ENCODE data around the gene TRRAP.

The TRRAP gene

GRCh38 chr7:98956469-98956868 is 78.1 kb downstream of the TRRAP start:
- DNase-seq, result no peak

GRCh38 chr7:98956937-98957336 is 78.6 kb downstream of the TRRAP start:
- DNase-seq, result no peak

DNA sequence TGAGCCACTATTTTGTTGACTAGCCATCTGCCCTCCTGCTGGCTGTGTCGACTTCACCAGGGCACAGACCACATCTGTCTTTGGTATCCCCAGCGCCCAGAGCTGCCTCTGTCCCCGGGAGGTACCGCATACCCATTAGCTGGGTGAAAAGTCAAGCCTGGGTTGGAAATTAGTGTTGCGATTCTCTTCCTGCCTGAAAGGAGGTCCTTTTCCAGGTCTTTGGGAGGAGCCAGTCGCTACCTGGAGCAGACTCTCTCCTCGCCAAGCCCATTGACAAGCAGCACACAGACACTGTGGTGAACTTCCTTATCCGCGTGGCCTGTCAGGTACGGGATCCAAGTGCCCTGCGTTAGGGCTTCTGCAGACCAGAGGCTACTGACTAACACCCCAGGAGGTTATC is 79.4 kb downstream of the TRRAP start:
- DNase-seq, result no peak

DNA sequence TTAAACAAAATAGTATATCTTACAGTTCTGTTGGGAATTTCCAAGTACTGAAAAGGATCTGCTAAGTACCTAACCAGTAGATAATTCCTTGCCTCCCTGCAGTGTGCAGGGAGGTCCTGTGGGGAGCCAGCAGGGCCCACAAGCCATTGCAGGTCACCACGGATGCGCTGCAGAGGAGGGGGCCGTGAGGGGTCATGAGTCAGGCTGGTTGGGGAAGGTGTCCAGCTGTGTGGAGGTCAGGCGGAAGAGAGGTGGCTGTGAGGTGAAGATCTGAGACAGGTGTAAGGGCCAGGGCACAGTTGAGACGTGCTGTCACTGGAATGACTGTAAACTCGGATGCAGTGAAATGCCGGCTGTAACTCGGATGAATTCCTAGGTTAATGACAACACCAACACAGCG is 80.6 kb downstream of the TRRAP start:
- no peak for DNase-seq

GRCh38 chr7:98963305-98963704 is 85.0 kb downstream of the TRRAP start:
- no peak for DNase-seq

GRCh38 chr7:98964596-98964995 is 86.3 kb downstream of the TRRAP start:
- no peak for DNase-seq

- DNase-seq, result no peak
These were observed 90.3 kb downstream of the TRRAP start for GRCh38 chr7:98968621-98969020.

GRCh38 chr7:98969386-98969785 is 91.1 kb downstream of the TRRAP start:
- no peak for DNase-seq

- no peak for DNase-seq
These were observed 91.8 kb downstream of the TRRAP start for GRCh38 chr7:98970016-98970615.

GRCh38 chr7:98970805-98971204 is 92.5 kb downstream of the TRRAP start:
- DNase-seq, result no peak

DNA sequence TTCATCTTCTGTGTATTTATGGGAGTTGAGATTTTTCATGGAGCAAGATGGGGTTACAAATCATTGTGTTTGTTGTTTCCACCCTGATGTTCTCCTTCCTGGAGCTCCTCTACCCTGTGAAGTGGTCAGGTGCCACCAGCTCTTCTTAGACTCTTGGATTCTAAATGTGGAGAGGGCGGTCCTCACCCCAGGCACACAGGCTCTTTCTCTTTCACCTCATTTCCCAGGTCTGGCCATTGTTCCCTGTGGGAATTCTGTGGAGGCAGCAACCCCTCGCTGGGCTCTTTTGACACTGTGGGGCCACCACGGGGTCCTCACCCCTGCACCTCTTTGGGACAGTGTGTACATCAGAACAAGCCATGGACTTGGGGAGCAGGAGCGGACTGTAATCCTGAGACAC is 95.9 kb downstream of the TRRAP start:
- DNase-seq, result no peak

DNA sequence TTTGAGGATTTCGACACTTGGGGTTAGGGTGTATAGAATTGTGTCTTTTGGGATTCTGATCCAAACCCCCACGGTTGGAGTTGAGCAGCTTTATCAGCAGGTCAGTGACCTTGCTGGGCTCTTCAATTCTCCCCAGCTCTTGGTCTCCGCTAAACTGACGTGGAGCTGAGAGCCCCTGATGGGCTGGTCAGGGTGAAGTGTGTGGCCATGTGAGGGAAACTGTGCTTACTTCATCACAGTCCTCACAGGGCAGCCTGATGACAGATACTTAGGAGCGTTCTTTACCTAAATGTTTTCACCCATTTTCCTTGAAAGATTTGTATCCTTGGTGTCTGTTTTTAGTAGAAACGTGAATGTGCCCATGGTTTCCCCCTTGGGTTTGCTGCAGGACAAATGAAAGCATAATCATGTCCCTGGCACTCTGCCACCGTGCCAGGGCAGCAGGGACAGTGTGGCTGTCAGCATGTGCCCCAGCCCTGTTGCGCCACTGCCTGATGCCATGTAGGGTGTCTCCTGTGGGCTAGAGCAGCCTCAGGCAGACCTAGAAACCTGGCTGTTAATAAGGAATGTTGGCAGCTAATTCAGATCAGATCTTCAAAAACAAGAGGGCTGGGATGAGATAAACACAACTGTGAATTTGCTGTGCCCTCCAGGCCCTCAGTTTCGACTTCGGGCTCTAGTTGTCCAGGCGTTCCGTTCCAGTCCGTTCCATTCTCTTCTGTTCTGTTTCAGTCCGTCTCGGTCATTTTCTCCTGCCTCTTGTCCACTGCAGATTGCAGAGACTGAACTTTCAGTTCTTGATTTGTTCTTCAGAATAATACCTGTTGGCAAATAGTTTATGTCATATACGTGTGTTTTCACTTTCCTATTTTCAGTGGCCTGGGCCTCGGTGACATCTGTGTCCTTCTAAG is 96.8 kb downstream of the TRRAP start:
- no peak for DNase-seq

- no peak for DNase-seq
These were observed 98.3 kb downstream of the TRRAP start for GRCh38 chr7:98976396-98977185.

- DNase-seq, result no peak
These were observed 100.3 kb downstream of the TRRAP start for GRCh38 chr7:98978672-98979071.

DNA sequence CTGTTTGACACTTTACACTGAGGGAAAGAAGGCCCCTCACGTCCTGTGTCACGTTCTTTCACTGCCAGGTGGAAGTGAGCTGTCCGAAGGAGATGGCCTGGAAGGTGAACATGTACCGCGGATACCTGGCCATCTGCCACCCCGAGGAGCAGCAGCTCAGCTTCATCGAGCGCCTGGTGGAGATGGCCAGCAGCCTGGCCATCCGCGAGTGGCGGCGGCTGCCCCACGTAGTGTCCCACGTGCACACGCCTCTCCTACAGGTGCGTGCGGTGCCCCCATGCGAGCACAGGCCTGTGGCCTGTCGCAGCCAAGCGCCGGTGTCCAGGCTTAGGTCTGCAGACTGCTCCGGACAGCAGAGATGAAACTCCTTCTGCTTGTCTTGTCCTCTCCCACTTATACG is 103.4 kb downstream of the TRRAP start:
- DNase-seq, result no peak

DNA sequence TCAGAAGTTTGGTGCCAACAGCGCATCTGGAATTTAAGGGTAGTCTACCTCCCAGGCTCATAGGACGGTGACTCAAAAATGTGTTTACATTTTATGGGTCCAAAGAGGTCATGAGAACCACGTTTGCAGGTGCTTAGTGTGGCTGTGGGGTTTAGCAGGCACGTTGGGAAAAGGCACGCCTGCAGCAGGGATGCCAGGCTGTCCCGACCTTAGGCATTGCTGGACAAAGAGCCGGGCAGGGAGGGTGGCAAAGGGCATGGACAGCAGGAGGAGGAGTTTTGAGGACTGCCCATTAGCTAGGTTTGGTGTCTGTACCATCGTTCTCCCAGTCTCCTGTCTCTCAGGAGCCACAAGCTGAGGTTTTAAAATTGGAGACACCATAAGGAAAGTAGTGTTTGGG is 104.4 kb downstream of the TRRAP start:
- DNase-seq, result no peak

DNA sequence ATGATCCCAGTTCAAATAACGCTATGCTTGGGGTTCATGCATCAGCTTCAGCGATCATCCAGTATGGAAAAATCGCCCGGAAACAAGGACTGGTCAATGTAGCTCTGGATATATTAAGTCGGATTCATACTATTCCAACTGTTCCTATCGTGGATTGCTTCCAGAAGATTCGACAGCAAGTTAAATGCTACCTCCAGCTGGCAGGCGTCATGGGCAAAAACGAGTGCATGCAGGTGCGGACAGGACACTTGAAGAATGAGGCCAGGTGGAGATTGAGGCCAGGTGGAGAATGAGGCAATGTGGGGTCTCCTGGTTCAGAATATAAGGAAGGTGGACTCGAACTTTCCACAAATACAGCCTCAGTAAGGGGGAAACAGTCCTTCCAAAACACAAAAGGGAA is 105.8 kb downstream of the TRRAP start:
- DNase-seq, result no peak

DNA sequence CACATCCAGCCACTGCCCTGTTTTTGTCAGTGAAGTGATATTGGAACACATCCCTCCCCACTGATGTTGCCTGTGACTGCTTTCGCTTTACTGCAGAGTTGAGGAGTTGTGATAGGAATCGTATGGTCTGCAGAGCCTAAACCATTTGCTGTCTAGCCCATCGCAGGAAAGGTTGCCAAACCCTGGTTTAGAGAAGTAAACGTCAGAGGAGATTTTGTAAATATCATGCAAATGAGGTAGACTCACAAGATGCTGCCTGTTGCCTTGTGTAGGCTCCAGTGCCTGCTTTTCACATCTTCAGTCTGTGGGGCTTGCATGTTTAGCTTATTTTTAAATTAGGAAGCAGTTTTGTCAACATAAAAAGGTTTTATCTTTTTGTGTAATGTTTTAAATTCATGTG is 107.1 kb downstream of the TRRAP start:
- no peak for DNase-seq

- DNase-seq, result no peak
These were observed 107.6 kb downstream of the TRRAP start for GRCh38 chr7:98985945-98986344.

GRCh38 chr7:98988641-98989040 is 110.3 kb downstream of the TRRAP start:
- DNase-seq, result no peak

DNA sequence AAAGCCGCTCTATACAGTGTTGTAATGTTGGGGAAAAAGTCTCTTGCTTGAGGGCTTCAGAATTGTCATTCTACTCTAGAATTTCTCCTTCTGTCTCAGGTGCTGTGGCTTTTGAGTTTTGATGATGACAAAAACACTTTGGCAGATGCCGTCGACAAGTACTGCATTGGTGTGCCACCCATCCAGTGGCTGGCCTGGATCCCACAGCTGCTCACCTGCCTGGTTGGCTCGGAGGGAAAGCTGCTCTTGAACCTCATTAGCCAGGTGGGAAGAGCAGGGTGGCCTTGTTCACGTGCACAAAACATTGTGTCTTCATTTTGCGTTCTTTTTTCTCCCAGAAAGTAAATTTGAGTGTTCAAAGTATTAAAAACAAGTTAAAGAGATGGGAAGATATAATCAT is 112.0 kb downstream of the TRRAP start:
- DNase-seq, result no peak

DNA sequence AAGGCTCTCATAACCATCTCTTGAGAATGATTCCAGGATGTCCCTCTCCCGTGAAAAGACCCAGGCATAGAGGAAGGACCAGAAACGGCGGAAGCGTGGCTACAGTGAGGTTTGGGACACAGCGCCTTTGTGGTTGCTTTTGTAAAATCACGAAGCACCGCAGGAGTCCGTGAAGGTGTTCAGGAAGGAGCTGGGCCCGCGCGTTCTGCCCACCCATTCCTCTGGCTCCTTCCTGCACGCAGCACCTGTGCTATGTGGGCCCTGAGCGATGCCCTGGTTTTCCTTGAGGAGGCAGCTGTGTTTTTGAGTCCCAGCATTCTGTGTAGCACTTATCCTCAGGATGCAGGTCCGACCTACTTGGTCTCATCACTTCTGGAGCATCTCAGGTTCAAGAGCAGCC is 112.8 kb downstream of the TRRAP start:
- no peak for DNase-seq

DNA sequence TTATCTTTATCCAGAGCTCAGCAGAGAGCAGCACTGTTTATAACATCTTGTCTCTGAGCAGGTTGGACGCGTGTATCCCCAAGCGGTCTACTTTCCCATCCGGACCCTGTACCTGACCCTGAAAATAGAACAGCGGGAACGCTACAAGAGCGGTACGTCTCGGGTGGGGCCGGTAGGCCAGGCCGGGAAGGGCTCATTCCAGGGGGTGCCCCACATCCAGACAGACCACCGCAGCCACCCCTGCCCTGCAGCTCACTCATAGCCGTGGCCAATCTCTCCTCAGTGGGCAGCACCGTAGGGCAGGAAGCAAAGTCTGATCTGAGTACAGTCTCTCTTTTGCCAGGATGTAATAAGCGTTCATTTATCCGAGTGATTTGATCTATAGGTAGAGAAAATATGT is 113.7 kb downstream of the TRRAP start:
- no peak for DNase-seq
